Neural cell (in vitro differentiated cells): Measurements from ENCODE around the gene TBPL1. TPM values are rescaled to one million over a fixed set of nuclear protein-coding genes. Genes with fewer than 3 reads are reported as not detected.

Source experiments
- H2AFZ ChIP-seq: fragments of 200-600, 300-800 bp; sonication (generic), shearing (Covaris generic); 2 replicates; pipeline ENCODE4 v1.6.0; 2014; ENCODE audit warnings: low read depth, mild to moderate bottlenecking, antibody characterized with exemption, low read length, moderate library complexity
- H3F3A ChIP-seq: fragments of 200-600 bp; shearing (Covaris generic); 2 replicates; pipeline ENCODE4 v1.6.1; 2016; ENCODE audit warnings: mild to moderate bottlenecking, moderate library complexity, mixed read lengths, antibody characterized with exemption, low read length; ENCODE audit not compliant: insufficient read depth, poor library complexity, severe bottlenecking
- H3K27ac ChIP-seq: fragments of 200-600, 300-800 bp; sonication (generic), shearing (Covaris generic); 2 replicates; pipeline ENCODE4 v1.5.1; 2014; ENCODE audit warnings: mild to moderate bottlenecking, low read length, moderate library complexity
- H3K27me3 ChIP-seq: fragments of 300-800, 200-600 bp; sonication (generic), shearing (Covaris generic); 2 replicates; pipeline ENCODE4 v1.6.0; 2014; ENCODE audit warnings: mild to moderate bottlenecking, low read depth, low read length, moderate library complexity; ENCODE audit not compliant: insufficient read depth
- H3K36me3 ChIP-seq: fragments of 300-800, 200-600 bp; sonication (generic), shearing (Covaris generic); 2 replicates; pipeline ENCODE4 v1.5.1; 2014; ENCODE audit warnings: mild to moderate bottlenecking, antibody characterized with exemption, low read length, moderate library complexity; ENCODE audit not compliant: insufficient read depth
- H3K4me2 ChIP-seq: fragments of 300-800, 200-600 bp; sonication (generic), shearing (Covaris generic); 2 replicates; pipeline ENCODE4 v1.6.0; 2014; ENCODE audit warnings: mild to moderate bottlenecking, low read length
- H3K4me3 ChIP-seq: fragments of 300-800, 200-600 bp; sonication (generic), shearing (Covaris generic); 2 replicates; pipeline ENCODE4 v1.5.1; 2014; ENCODE audit warnings: mild to moderate bottlenecking, low read length, moderate library complexity
- H3K79me2 ChIP-seq: fragments of 200-600 bp; shearing (Covaris generic); replicated peaks from 2 replicates; pipeline ENCODE4 v1.6.0; 2014; ENCODE audit warnings: mild to moderate bottlenecking, low read length, moderate library complexity; ENCODE audit not compliant: insufficient read depth
- H3K9ac ChIP-seq: fragments of 300-800, 200-600 bp; sonication (generic), shearing (Covaris generic); 2 replicates; pipeline ENCODE4 v1.6.1; 2016; ENCODE audit warnings: mild to moderate bottlenecking, low read length, mixed read lengths
- H3K9me2 ChIP-seq: fragments of 200-600 bp; shearing (Covaris generic); 2 replicates; pipeline ENCODE4 v1.6.1; 2016; ENCODE audit warnings: mild to moderate bottlenecking, low read length, mixed read lengths; ENCODE audit not compliant: insufficient read depth
- H3K9me3 ChIP-seq: fragments of 200-600, 300-800 bp; sonication (generic), shearing (Covaris generic); 2 replicates; pipeline ENCODE4 v1.6.1; 2016; ENCODE audit warnings: mild to moderate bottlenecking, mixed run types, low read length, moderate library complexity, mixed read lengths
- H4K20me1 ChIP-seq: fragments of 200-600 bp; shearing (Covaris generic); 2 replicates; pipeline ENCODE4 v1.6.1; 2016; ENCODE audit warnings: mild to moderate bottlenecking, mixed run types; ENCODE audit not compliant: insufficient read depth
- CTCF ChIP-seq: fragments of 450-650 bp; IDR thresholded peaks from 2 replicates; pipeline ENCODE4 v1.5.1; 2014; ENCODE audit warnings: antibody characterized with exemption, mild to moderate bottlenecking, moderate library complexity; ENCODE audit not compliant: poor library complexity, severe bottlenecking
- EP300 ChIP-seq: fragments of 450-650 bp; conservative IDR thresholded peaks from 2 replicates; pipeline ENCODE4 v1.6.1; 2014; ENCODE audit warnings: antibody characterized with exemption, mild to moderate bottlenecking, moderate library complexity; ENCODE audit not compliant: poor library complexity, severe bottlenecking
- EZH2 ChIP-seq: fragments of 200-600, 300-800 bp; shearing (Covaris generic), sonication (generic); IDR thresholded peaks from 2 replicates; pipeline ENCODE4 v1.6.1; 2014; ENCODE audit warnings: antibody characterized with exemption, low read length, borderline replicate concordance, mild to moderate bottlenecking; ENCODE audit not compliant: insufficient read depth, poor library complexity, severe bottlenecking
- MXI1 ChIP-seq: fragments of 450-650 bp; conservative IDR thresholded peaks from 2 replicates; pipeline ENCODE4 v1.6.1; 2014; ENCODE audit warnings: antibody characterized with exemption, mild to moderate bottlenecking; ENCODE audit not compliant: poor library complexity, severe bottlenecking
- POLR2AphosphoS5 ChIP-seq: IDR thresholded peaks from 2 replicates; pipeline ENCODE4 v1.6.1; 2012
- RAD21 ChIP-seq: fragments of 450-650 bp; conservative IDR thresholded peaks from 2 replicates; pipeline ENCODE4 v1.6.1; 2014; ENCODE audit warnings: antibody characterized with exemption, mild to moderate bottlenecking, moderate library complexity
- REST ChIP-seq: IDR thresholded peaks from 2 replicates; pipeline ENCODE4 v1.6.1; 2012; ENCODE audit warnings: borderline replicate concordance
- SMC3 ChIP-seq: fragments of 450-650 bp; conservative IDR thresholded peaks from 2 replicates; pipeline ENCODE4 v1.6.1; 2014; ENCODE audit warnings: antibody characterized with exemption, mild to moderate bottlenecking, moderate library complexity; ENCODE audit not compliant: poor library complexity
- TAF1 ChIP-seq: IDR thresholded peaks from 2 replicates; pipeline ENCODE4 v1.6.1; 2012; ENCODE audit warnings: low read depth
- polyA plus RNA-seq: library from polyadenylated mRNA; depleted of rRNA; stranded (reverse); fragments of >200 nt; gene quantifications from 2 replicates; pipeline ENCODE4 v1.2.3, GENCODE V29; 2014

Gene TBPL1
- polyA plus RNA-seq, 1 donor from 2014 or later: 110 TPM

GRCh38 chr6:133971861-133972260 lies 18.8 kb downstream of the TBPL1 start:
- H4K20me1 ChIP-seq: no peaks in the 10 kb centered on the region
- no peaks in the 10 kb centered on the region for H3K9me2 ChIP-seq
- H2AFZ ChIP-seq: no peak overlapping the region
- TF ChIP-seq TAF1: no peak
- no peak for TF ChIP-seq POLR2AphosphoS5
- TF ChIP-seq CTCF: no peak
- no peak for TF ChIP-seq SMC3
- TF ChIP-seq EP300: no peak
- TF ChIP-seq EZH2: no peak
- TF ChIP-seq REST: no peak
- no peak for TF ChIP-seq MXI1
- no peak for TF ChIP-seq RAD21
- H3K79me2 ChIP-seq: peaks cover 67% of the 10 kb centered on the region
- H3K27me3 ChIP-seq: no peaks in the 10 kb centered on the region
- H3K27ac ChIP-seq: no peak overlapping the region
- no peak overlapping the region for H3K4me2 ChIP-seq
- H3F3A ChIP-seq: no peaks in the 10 kb centered on the region
- H3K36me3 ChIP-seq: no peaks in the 10 kb centered on the region
- no peaks in the 10 kb centered on the region for H3K9me3 ChIP-seq
- H3K4me3 ChIP-seq: no peak overlapping the region
- no peak overlapping the region for H3K9ac ChIP-seq

- Histone ChIP-seq H3K9ac (no peak overlapping the region), H3K36me3 (no peaks in the 10 kb centered on the region), H3K27ac (no peak overlapping the region), H3K9me2 (no peaks in the 10 kb centered on the region), H3K4me2 (no peak overlapping the region), H4K20me1 (no peaks in the 10 kb centered on the region), H3K4me3 (no peak overlapping the region), H3K79me2 (peaks cover 70% of the 10 kb centered on the region), H2AFZ (no peak overlapping the region), H3K27me3 (no peaks in the 10 kb centered on the region), H3F3A (no peaks in the 10 kb centered on the region), H3K9me3 (no peaks in the 10 kb centered on the region)
- TF ChIP-seq EP300 (no peak), EZH2 (no peak), SMC3 (no peak), CTCF (no peak), MXI1 (no peak), POLR2AphosphoS5 (no peak), REST (no peak), RAD21 (no peak), TAF1 (no peak)
Observed at GRCh38 chr6:133972388-133972787, 19.4 kb downstream of the TBPL1 start.
